GM12878 (cell line): ENCODE measurements around the gene TRAIP. TPM values are rescaled to one million over a fixed set of nuclear protein-coding genes. Genes with fewer than 3 reads are reported as not detected.

Experiments used
- ATAC-seq: fragments of 200-7000 bp; cut with Tn5 transposase; 3 replicates; pipeline ENCODE4 v1.9.1; 2020; ENCODE audit warnings: mild to moderate bottlenecking, moderate library complexity
- BruUV-seq: library from RNA; stranded (reverse); fragments of 400-500 nt; replicated peaks from 2 replicates; lab custom pipeline; 2021; lab: Mats Ljungman, UMichigan
- CTCF ChIA-PET: fragments of 300-600 bp; sonication (Branson Sonifier 250); formaldehyde crosslinking; extraction: SDS; loops from one replicate; lab custom pipeline; 2021; ENCODE audit warnings: inconsistent platforms; lab: Yijun Ruan, JAX
- POLR2A ChIA-PET: fragments of 350-600 bp; formaldehyde crosslinking; extraction: SDS; loops from one replicate; lab custom pipeline; 2021; ENCODE audit warnings: inconsistent platforms; lab: Charles Lee
- RAD21 ChIA-PET: fragments of 300-600 bp; sonication (Branson Sonifier 250); formaldehyde crosslinking; loops from one replicate; lab custom pipeline; 2023; ENCODE audit warnings: antibody characterized with exemption; ENCODE audit not compliant: unreplicated experiment; lab: Charles Lee
- SMC1A ChIA-PET: fragments of 300-600 bp; sonication (Branson Sonifier 250); formaldehyde crosslinking; loops from one replicate; lab custom pipeline; 2023; ENCODE audit not compliant: unreplicated experiment, uncharacterized antibody; lab: Charles Lee
- DNase-seq: peaks from one replicate; pipeline ENCODE4 v3.0.0-alpha.2; 2011; ENCODE audit warnings: low read depth, low spot score
- FAIRE-seq: peaks from 3 replicates; lab custom pipeline; 2011; peaks lifted over from hg19 to GRCh38; lab: Jason Lieb, UNC
- H2AFZ ChIP-seq: 2 replicates; pipeline ENCODE4 v1.6.0; 2011; ENCODE audit warnings: low read depth, low read length, control low read depth; ENCODE audit not compliant: control insufficient read depth
- H3K27ac ChIP-seq: 2 replicates; pipeline ENCODE4 v1.5.1; 2011; ENCODE audit warnings: control low read depth; ENCODE audit not compliant: control insufficient read depth, insufficient read depth
- H3K27me3 ChIP-seq, 2 experiments: replicated peaks in 1 of 2; 2 replicates each; pipeline versions ENCODE4 v1.6.0 to v1.6.1; 2011; ENCODE audit warnings: low read length in 1 of 2; ENCODE audit not compliant: control insufficient read depth in 2 of 2, insufficient read depth in 2 of 2
- H3K36me3 ChIP-seq, 2 experiments: 2 replicates each; pipeline ENCODE4 v1.5.1; 2011; ENCODE audit warnings: low read length in 1 of 2; ENCODE audit not compliant: control insufficient read depth in 2 of 2, insufficient read depth in 2 of 2
- H3K4me1 ChIP-seq: 2 replicates; pipeline ENCODE4 v1.6.1; 2011; ENCODE audit warnings: mild to moderate bottlenecking, low read length, moderate library complexity, mixed read lengths; ENCODE audit not compliant: control insufficient read depth, insufficient read depth
- H3K4me2 ChIP-seq: 2 replicates; pipeline ENCODE4 v1.6.0; 2011; ENCODE audit warnings: control low read depth; ENCODE audit not compliant: control insufficient read depth, insufficient read depth
- H3K4me3 ChIP-seq: fragments of 200-600 bp; sonication (generic); 2 replicates; pipeline ENCODE4 v1.5.1; 2016
- H3K79me2 ChIP-seq: 2 replicates; pipeline ENCODE4 v1.6.0; 2011; ENCODE audit warnings: low read length; ENCODE audit not compliant: control insufficient read depth, insufficient read depth
- H3K9ac ChIP-seq: 2 replicates; pipeline ENCODE4 v1.8.0; 2011; ENCODE audit warnings: low read length, control low read depth, mixed read lengths; ENCODE audit not compliant: control insufficient read depth, insufficient read depth
- H3K9me3 ChIP-seq: replicated peaks from 3 replicates; pipeline ENCODE4 v1.5.1; 2011; ENCODE audit warnings: mild to moderate bottlenecking, low read length; ENCODE audit not compliant: control insufficient read depth, insufficient read depth
- H4K20me1 ChIP-seq: 2 replicates; pipeline ENCODE4 v1.6.0; 2011; ENCODE audit not compliant: control insufficient read depth, insufficient read depth
- ATF7 ChIP-seq: fragments of 450-650 bp; IDR thresholded peaks from 2 replicates; pipeline ENCODE4 v1.6.1; 2016; ENCODE audit warnings: low read depth, mild to moderate bottlenecking
- HCFC1 ChIP-seq: fragments of 150-350 bp; IDR thresholded peaks from 2 replicates; pipeline ENCODE4 v1.6.1; 2014; ENCODE audit warnings: low read length
- NFYA ChIP-seq: IDR thresholded peaks from 2 replicates; pipeline ENCODE4 v1.6.1; 2011; ENCODE audit warnings: low read depth, mild to moderate bottlenecking, low read length, improper control_type of control experiment, borderline replicate concordance
- POU2F2 ChIP-seq: IDR thresholded peaks from 3 replicates; pipeline ENCODE4 v1.6.1; 2011; ENCODE audit warnings: low read depth, mild to moderate bottlenecking, low read length, borderline replicate concordance
- SMARCA5 ChIP-seq: fragments of 450-650 bp; IDR thresholded peaks from 2 replicates; pipeline ENCODE4 v1.6.1; 2017; ENCODE audit warnings: mild to moderate bottlenecking
- SP1 ChIP-seq: IDR thresholded peaks from one replicate; pipeline ENCODE4 v1.6.1; 2011; ENCODE audit warnings: low read depth, low read length
- SREBF1 ChIP-seq: IDR thresholded peaks from 2 replicates; pipeline ENCODE4 v1.6.1; 2012; ENCODE audit warnings: mild to moderate bottlenecking, low read length
- YY1 ChIP-seq: IDR thresholded peaks from 2 replicates; pipeline ENCODE4 v1.6.1; 2011; ENCODE audit warnings: low read depth, mild to moderate bottlenecking, low read length
- in situ Hi-C: fragments of 300-500 bp; cut with MboI; formaldehyde crosslinking; loops from 9 replicates; pipeline ENCODE4 v1.14.3; 2018; ENCODE audit warnings: mixed read lengths
- intact Hi-C: fragments of 100-400 bp; cut with micrococcal nuclease; formaldehyde crosslinking; loops from one replicate; pipeline ENCODE4 v1.14.2; 2022; ENCODE audit not compliant: unreplicated experiment
- polyA plus RNA-seq, 11 experiments: library from polyadenylated mRNA; depleted of rRNA in 4 of 11; unstranded in 6 of 11; stranded (reverse) in 5 of 11; fragments of >200 nt; fragmentation: Nextera tagmentation in 4 of 11; fragmentation: Illumina TruSeq in 1 of 11; extraction: Ambion mirVana in 4 of 11; extraction: Trizol in 1 of 11; gene quantifications; 1 replicate in 1 of 11; 2 replicates in 10 of 11; pipeline versions ENCODE4 v1.2.1 to v1.2.3, GENCODE V29; 2011 to 2016; ENCODE audit warnings: inconsistent platforms in 2 of 11, missing spikeins in 2 of 11, low read depth in 1 of 11
- total RNA-seq, 4 experiments: library from RNA; depleted of rRNA in 3 of 4; stranded (reverse); fragments of >200 nt in 3 of 4; fragmentation: Illumina TruSeq in 1 of 4; extraction: Trizol in 1 of 4; gene quantifications; 2 replicates each; pipeline versions ENCODE4 v1.2.1 to v1.2.3, GENCODE V29; 2013 to 2021
- TF ChIP-seq, protein P1 (sequence below): fragments of 450-650 bp; formaldehyde crosslinking; IDR thresholded peaks from 2 replicates; pipeline ENCODE4 v1.5.0; 2022; ENCODE audit warnings: mild to moderate bottlenecking, missing genetic modification characterization

TRAIP gene
- total and polyA plus RNA-seq, 10 of the 15 experiments (the other 5 are each of a cell fraction or from before 2014, with no cell fraction given), result 15.9 to 37.0 (median 23.1) TPM

DNA sequence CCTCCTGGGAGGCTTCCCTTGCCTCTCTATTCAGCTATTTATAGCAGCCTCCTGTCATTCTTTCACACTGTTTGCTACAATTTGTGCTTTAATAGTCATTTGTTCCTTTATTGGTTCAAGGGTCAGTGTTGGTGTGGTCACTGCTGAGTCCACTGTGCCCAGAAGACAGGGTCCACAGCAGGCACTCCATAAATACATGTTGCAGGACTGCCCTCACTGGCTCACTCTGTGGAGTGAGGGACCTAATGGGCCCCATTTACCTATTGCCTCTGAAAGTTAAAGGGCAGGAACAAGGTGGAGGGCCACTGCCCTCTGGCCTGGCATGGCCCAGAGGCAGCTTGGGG, 30.5 kb upstream of the TRAIP start:
- Histone ChIP-seq H3K27ac (no peak overlapping the region), H3K36me3 (no peaks in the 10 kb centered on the region), H4K20me1 (no peaks in the 10 kb centered on the region), H3K9ac (no peak overlapping the region), H3K4me2 (no peak overlapping the region), H3K9me3 (no peaks in the 10 kb centered on the region), H3K4me1 (no peaks in the 10 kb centered on the region), H3K79me2 (no peaks in the 10 kb centered on the region), H3K27me3 (peaks cover 0 to 2% of the 10 kb centered on the region in 2 experiments; a peak in 1 of 4 replicates), H3K4me3 (no peak overlapping the region), H2AFZ (no peak overlapping the region)
- TF ChIP-seq POU2F2, result no peak
- no peak for TF ChIP-seq SREBF1
- TF ChIP-seq HCFC1, result no peak
- TF ChIP-seq SP1, result no peak
- TF ChIP-seq ATF7, result no peak
- TF ChIP-seq, protein P1, sequence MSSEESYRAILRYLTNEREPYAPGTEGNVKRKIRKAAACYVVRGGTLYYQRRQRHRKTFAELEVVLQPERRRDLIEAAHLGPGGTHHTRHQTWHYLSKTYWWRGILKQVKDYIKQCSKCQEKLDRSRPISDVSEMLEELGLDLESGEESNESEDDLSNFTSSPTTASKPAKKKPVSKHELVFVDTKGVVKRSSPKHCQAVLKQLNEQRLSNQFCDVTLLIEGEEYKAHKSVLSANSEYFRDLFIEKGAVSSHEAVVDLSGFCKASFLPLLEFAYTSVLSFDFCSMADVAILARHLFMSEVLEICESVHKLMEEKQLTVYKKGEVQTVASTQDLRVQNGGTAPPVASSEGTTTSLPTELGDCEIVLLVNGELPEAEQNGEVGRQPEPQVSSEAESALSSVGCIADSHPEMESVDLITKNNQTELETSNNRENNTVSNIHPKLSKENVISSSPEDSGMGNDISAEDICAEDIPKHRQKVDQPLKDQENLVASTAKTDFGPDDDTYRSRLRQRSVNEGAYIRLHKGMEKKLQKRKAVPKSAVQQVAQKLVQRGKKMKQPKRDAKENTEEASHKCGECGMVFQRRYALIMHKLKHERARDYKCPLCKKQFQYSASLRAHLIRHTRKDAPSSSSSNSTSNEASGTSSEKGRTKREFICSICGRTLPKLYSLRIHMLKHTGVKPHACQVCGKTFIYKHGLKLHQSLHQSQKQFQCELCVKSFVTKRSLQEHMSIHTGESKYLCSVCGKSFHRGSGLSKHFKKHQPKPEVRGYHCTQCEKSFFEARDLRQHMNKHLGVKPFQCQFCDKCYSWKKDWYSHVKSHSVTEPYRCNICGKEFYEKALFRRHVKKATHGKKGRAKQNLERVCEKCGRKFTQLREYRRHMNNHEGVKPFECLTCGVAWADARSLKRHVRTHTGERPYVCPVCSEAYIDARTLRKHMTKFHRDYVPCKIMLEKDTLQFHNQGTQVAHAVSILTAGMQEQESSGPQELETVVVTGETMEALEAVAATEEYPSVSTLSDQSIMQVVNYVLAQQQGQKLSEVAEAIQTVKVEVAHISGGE (CRISPR knock-in tag), result no peak
- no peak for TF ChIP-seq NFYA
- TF ChIP-seq YY1, result no peak
- no peak for TF ChIP-seq SMARCA5
- in situ Hi-C loops (no loop called here), intact Hi-C loops (no loop called here)
- BruUV-seq, result no TSS peak
- no peak for DNase-seq
- SMC1A ChIA-PET, result no interaction called here
- CTCF ChIA-PET, result no interaction called here
- no peak for ATAC-seq
- RAD21 ChIA-PET, result no interaction called here
- FAIRE-seq, result no peak
- POLR2A ChIA-PET, result interaction anchor here (0.5 kb wide), 1 partner anchor 215 kb away, joined by 4 read pairs; no protein-coding TSS in a partner anchor
